ENCODE data around the gene TPD52L1.

- TF ChIP-seq, protein P1, sequence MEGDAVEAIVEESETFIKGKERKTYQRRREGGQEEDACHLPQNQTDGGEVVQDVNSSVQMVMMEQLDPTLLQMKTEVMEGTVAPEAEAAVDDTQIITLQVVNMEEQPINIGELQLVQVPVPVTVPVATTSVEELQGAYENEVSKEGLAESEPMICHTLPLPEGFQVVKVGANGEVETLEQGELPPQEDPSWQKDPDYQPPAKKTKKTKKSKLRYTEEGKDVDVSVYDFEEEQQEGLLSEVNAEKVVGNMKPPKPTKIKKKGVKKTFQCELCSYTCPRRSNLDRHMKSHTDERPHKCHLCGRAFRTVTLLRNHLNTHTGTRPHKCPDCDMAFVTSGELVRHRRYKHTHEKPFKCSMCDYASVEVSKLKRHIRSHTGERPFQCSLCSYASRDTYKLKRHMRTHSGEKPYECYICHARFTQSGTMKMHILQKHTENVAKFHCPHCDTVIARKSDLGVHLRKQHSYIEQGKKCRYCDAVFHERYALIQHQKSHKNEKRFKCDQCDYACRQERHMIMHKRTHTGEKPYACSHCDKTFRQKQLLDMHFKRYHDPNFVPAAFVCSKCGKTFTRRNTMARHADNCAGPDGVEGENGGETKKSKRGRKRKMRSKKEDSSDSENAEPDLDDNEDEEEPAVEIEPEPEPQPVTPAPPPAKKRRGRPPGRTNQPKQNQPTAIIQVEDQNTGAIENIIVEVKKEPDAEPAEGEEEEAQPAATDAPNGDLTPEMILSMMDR (IDR thresholded peaks at IDR 0.05), result no peak
- TF ChIP-seq POLR2A (IDR thresholded peaks at IDR 0.05), result no peak
These were observed 77.6 kb downstream of the TPD52L1 start for GRCh38 chr6:125231133-125231532.

All from right lobe of liver (tissue), 4 donors.